ENCODE data around the gene WSB1.

GRCh38 chr17:27349540-27350021 is 55.7 kb downstream of the WSB1 start:
- TF ChIP-seq POLR2A (IDR thresholded peaks at IDR 0.05; ENCODE audit: low read depth, low read length) (no peak), TAF1 (IDR thresholded peaks at IDR 0.05; ENCODE audit: low read depth, low read length) (no peak)
